ENCODE data around the gene GPR158.

GPR158 gene

DNA sequence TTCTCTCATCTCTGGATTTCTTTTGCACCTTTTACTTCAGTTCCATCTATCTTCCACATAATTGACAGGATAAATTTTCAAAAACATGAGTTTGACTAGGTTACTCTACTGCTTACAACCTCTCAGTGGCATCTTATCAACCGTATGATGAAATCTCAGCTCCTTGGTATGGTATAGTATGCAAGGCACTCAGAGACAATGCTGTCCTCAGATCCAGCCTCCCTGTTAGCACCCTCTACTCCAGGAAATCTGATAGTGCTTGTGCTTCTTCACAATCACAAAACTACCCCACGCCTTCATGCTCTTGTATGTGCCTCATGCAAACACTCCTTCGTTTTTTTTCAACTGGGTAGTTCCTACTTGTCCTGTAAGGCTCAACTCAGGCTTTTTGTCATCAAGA lies 330.7 kb downstream of the GPR158 start:
- Histone ChIP-seq H3K4me2 (ENCODE audit: low read depth, low read length, poor library complexity, severe bottlenecking) (no peak overlapping the region), H3K79me2 (ENCODE audit: insufficient read depth, low read length) (no peaks in the 10 kb centered on the region), H3K27ac (ENCODE audit: low read depth, low read length) (no peak overlapping the region), H4K20me1 (ENCODE audit: low read depth, low read length) (no peaks in the 10 kb centered on the region), H2AFZ (ENCODE audit: low read depth, low read length, severe bottlenecking) (no peak overlapping the region), H3K9me3 (ENCODE audit: insufficient read depth, low read length) (no peaks in the 10 kb centered on the region), H3K36me3 (ENCODE audit: low read length) (no peaks in the 10 kb centered on the region), H3F3A (ENCODE audit: insufficient read depth) (no peaks in the 10 kb centered on the region), H3K9ac (ENCODE audit: low read length) (no peak overlapping the region), H3K27me3 (ENCODE audit: low read length) (no peaks in the 10 kb centered on the region), H3K9me2 (replicated peaks; ENCODE audit: insufficient read depth, low read length) (no peaks in the 10 kb centered on the region), H3K4me3 (ENCODE audit: insufficient read depth, low read length, poor library complexity, severe bottlenecking) (no peak overlapping the region)
- no peak for TF ChIP-seq EZH2phosphoT487 (conservative IDR thresholded peaks at IDR 0.05; ENCODE audit: low read length)
- TF ChIP-seq, protein P1, sequence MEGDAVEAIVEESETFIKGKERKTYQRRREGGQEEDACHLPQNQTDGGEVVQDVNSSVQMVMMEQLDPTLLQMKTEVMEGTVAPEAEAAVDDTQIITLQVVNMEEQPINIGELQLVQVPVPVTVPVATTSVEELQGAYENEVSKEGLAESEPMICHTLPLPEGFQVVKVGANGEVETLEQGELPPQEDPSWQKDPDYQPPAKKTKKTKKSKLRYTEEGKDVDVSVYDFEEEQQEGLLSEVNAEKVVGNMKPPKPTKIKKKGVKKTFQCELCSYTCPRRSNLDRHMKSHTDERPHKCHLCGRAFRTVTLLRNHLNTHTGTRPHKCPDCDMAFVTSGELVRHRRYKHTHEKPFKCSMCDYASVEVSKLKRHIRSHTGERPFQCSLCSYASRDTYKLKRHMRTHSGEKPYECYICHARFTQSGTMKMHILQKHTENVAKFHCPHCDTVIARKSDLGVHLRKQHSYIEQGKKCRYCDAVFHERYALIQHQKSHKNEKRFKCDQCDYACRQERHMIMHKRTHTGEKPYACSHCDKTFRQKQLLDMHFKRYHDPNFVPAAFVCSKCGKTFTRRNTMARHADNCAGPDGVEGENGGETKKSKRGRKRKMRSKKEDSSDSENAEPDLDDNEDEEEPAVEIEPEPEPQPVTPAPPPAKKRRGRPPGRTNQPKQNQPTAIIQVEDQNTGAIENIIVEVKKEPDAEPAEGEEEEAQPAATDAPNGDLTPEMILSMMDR (IDR thresholded peaks at IDR 0.05; ENCODE audit: insufficient read depth, low read length, poor library complexity, severe bottlenecking): no peak

DNA sequence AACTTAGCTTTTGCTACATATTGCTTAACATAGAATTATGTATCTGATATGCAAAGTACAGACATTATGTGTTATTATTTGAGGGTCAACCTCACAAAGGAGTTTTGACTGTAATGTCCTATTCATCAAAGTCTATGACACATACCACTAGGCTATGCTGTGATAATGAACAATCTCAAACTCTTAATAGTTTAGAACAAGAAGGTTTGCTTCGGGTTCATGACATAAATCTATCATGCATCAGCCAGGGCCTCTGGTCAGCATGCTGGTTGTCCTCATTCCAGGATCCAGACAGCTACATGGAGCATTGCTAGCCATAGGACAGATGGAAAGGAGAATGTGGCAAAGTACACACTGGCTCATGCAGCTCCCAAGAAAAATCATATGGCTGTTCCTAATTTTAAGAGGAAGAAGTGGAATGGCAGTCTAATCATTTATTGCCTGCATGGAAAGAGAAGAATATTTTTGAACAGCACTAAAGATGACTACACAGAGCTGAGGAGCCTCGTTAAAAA lies 332.1 kb downstream of the GPR158 start:
- Histone ChIP-seq H3K36me3 (ENCODE audit: low read length) (no peaks in the 10 kb centered on the region), H3K27me3 (ENCODE audit: low read length) (no peaks in the 10 kb centered on the region), H4K20me1 (ENCODE audit: low read depth, low read length) (no peaks in the 10 kb centered on the region), H3K9me2 (replicated peaks; ENCODE audit: insufficient read depth, low read length) (no peaks in the 10 kb centered on the region), H3K4me3 (ENCODE audit: insufficient read depth, low read length, poor library complexity, severe bottlenecking) (no peak overlapping the region), H3K4me2 (ENCODE audit: low read depth, low read length, poor library complexity, severe bottlenecking) (no peak overlapping the region), H3K79me2 (ENCODE audit: insufficient read depth, low read length) (no peaks in the 10 kb centered on the region), H2AFZ (ENCODE audit: low read depth, low read length, severe bottlenecking) (no peak overlapping the region), H3K9me3 (ENCODE audit: insufficient read depth, low read length) (no peaks in the 10 kb centered on the region), H3K9ac (ENCODE audit: low read length) (no peak overlapping the region), H3F3A (ENCODE audit: insufficient read depth) (no peaks in the 10 kb centered on the region), H3K27ac (ENCODE audit: low read depth, low read length) (no peak overlapping the region)
- TF ChIP-seq, protein P1 (IDR thresholded peaks at IDR 0.05; ENCODE audit: insufficient read depth, low read length, poor library complexity, severe bottlenecking): no peak
- no peak for TF ChIP-seq EZH2phosphoT487 (conservative IDR thresholded peaks at IDR 0.05; ENCODE audit: low read length)

DNA sequence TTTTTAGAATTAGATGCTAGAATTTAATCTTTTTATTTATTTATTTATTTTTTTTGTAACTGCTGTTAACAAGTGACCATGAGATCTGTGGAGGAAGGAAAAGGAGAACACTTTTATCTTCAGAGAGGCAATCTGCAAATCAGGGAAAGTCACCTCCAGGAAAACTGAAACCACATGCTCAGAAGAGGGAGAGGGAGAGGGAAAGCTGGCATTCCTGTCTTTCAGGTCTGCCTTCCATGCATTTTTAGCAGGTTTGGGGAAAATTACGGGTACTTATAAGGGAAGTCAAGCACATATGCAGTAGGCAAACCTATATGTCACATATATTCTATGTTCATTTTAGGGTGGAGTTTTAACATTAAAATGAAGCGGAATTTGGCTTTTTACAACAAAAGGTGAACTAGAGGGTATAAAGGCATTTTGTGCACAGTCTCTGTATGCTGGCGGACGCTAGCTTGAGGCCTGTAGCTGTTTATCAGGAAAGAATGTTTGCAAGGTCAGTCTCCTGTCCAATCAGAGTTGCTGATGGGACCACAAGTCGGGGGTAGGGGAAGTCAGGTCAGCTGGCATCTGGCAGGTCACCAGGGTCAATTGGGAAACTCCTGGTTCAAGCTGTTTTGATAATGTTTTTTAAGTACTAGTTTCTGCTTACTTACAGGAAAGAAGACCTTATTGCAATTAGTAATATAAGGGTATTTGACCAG lies 333.5 kb downstream of the GPR158 start:
- Histone ChIP-seq H3K4me3 (ENCODE audit: insufficient read depth, low read length, poor library complexity, severe bottlenecking) (no peak overlapping the region), H4K20me1 (ENCODE audit: low read depth, low read length) (no peaks in the 10 kb centered on the region), H2AFZ (ENCODE audit: low read depth, low read length, severe bottlenecking) (no peak overlapping the region), H3K4me2 (ENCODE audit: low read depth, low read length, poor library complexity, severe bottlenecking) (no peak overlapping the region), H3K9me2 (replicated peaks; ENCODE audit: insufficient read depth, low read length) (no peaks in the 10 kb centered on the region), H3K27me3 (ENCODE audit: low read length) (no peaks in the 10 kb centered on the region), H3K27ac (ENCODE audit: low read depth, low read length) (no peak overlapping the region), H3K9me3 (ENCODE audit: insufficient read depth, low read length) (no peaks in the 10 kb centered on the region), H3K9ac (ENCODE audit: low read length) (no peak overlapping the region), H3K79me2 (ENCODE audit: insufficient read depth, low read length) (no peaks in the 10 kb centered on the region), H3F3A (ENCODE audit: insufficient read depth) (no peaks in the 10 kb centered on the region), H3K36me3 (ENCODE audit: low read length) (no peaks in the 10 kb centered on the region)
- TF ChIP-seq, protein P1 (IDR thresholded peaks at IDR 0.05; ENCODE audit: insufficient read depth, low read length, poor library complexity, severe bottlenecking): no peak
- no peak for TF ChIP-seq EZH2phosphoT487 (conservative IDR thresholded peaks at IDR 0.05; ENCODE audit: low read length)
